SKM-1 (cell line): ENCODE data around the gene TNFRSF6B.

ENCODE experiments used
- DNase-seq: peaks from one replicate; lab custom pipeline; 2025; ENCODE audit not compliant: unreplicated experiment; lab: John Stamatoyannopoulos, UW

TNFRSF6B gene

GRCh38 chr20:63735859-63736718, 39.6 kb downstream of the TNFRSF6B start, which contains the start of gene LIME1:
TSS of gene LIME1 (plus strand) at chr20:63736664. CDS start at chr20:63737550, 886 bp downstream.
- DNase-seq: no peak

GRCh38 chr20:63736893-63737694, 40.6 kb downstream of the TNFRSF6B start:
- DNase-seq: no peak

GRCh38 chr20:63737695-63737944, 41.2 kb downstream of the TNFRSF6B start:
- no peak for DNase-seq

GRCh38 chr20:63737945-63738686, 41.7 kb downstream of the TNFRSF6B start:
- no peak for DNase-seq

GRCh38 chr20:63738687-63739129, 42.3 kb downstream of the TNFRSF6B start:
- no peak for DNase-seq

GRCh38 chr20:63739130-63740069, 42.9 kb downstream of the TNFRSF6B start, which contains the start of gene SLC2A4RG:
TSS of gene SLC2A4RG (plus strand) at chr20:63739776. CDS start at chr20:63739913, 137 bp downstream.
- DNase-seq: peak; percentile 13

- DNase-seq: no peak
These were observed 43.7 kb downstream of the TNFRSF6B start for GRCh38 chr20:63740070-63740626.

GRCh38 chr20:63740627-63741353, 44.3 kb downstream of the TNFRSF6B start:
- no peak for DNase-seq

GRCh38 chr20:63741354-63741675, 44.9 kb downstream of the TNFRSF6B start:
- no peak for DNase-seq

GRCh38 chr20:63741676-63742380, 45.4 kb downstream of the TNFRSF6B start:
- no peak for DNase-seq

- DNase-seq: no peak
These were observed 46.1 kb downstream of the TNFRSF6B start for GRCh38 chr20:63742381-63743024.

- no peak for DNase-seq
These were observed 46.9 kb downstream of the TNFRSF6B start for GRCh38 chr20:63743210-63743970.

- no peak for DNase-seq
These were observed 47.7 kb downstream of the TNFRSF6B start for GRCh38 chr20:63744158-63744557.

GRCh38 chr20:63744574-63745423, 48.3 kb downstream of the TNFRSF6B start:
- DNase-seq: no peak

- DNase-seq: no peak
These were observed 49.0 kb downstream of the TNFRSF6B start for GRCh38 chr20:63745424-63745805.

- no peak for DNase-seq
These were observed 49.7 kb downstream of the TNFRSF6B start for GRCh38 chr20:63745961-63746731.
